Uterus (tissue), 2 donors: ENCODE measurements around the gene CD300LG.

Source experiments
- CTCF ChIP-seq, 4 experiments: fragments of 200-600 bp in 2 of 4; fragments of 450-650 bp in 2 of 4; sonication (generic) in 2 of 4; IDR thresholded peaks; one replicate each; pipeline ENCODE4 v1.5.1; 2016 to 2019; ENCODE audit warnings: antibody characterized with exemption in 4 of 4, mild to moderate bottlenecking in 2 of 4, moderate library complexity in 1 of 4
- POLR2A ChIP-seq, 2 donors: fragments of 450-650 bp; IDR thresholded peaks; one replicate each; pipeline ENCODE4 v1.6.1; 2016; ENCODE audit warnings: antibody characterized with exemption in 2 of 2, mild to moderate bottlenecking in 1 of 2, moderate library complexity in 1 of 2

GRCh38 chr17:43841282-43841681, 5.7 kb upstream of the CD300LG start:
- TF ChIP-seq POLR2A (IDR thresholded peaks at IDR 0.05) = no peak
- no peak for TF ChIP-seq CTCF (IDR thresholded peaks at IDR 0.05)
